ENCODE results near the gene PNPLA3.
A peak's percentile ranks its signal among the peaks of the same experiment; 100 is the strongest.

PNPLA3 gene

GRCh38 chr22:43990044-43990443 is 66.4 kb downstream of the PNPLA3 start:
- no peak for DNase-seq (ENCODE audit: low read depth in 2 of 3, low spot score in 2 of 3)

DNA sequence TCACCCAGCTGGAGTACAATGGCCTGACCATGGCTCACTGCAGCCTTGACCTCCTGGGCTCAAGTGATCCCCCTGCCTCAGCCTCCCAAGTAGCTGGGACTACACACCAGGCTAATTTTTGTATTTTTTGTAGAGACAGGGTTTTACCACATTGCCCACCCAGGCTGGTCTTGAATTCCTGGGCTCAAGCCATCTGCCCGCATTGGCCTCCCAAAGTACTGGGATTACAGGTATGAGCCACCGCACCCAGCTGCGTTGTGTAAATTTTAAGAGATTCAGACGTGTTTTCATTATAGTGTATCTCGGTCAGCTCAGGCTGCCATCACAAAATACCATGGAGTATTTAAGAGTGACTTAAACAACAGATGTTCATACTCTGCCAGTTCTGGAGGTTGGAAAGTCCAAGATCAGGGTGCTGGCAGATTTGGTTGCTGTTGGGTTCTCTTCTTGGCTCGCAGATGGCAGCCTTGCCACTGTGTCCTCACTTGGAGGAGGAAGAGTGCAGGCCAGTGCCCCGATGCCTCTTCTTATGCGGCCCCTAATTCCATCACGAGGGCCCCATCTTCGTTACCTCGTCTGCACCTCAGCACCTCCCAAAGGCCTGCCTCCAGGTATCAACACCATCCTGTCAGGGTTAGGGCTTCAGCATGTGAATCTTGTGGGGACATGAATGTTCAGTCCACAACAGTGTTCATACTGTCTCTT is 67.9 kb downstream of the PNPLA3 start:
- DNase-seq (ENCODE audit: low read depth in 2 of 3, low spot score in 2 of 3) = no peak

DNA sequence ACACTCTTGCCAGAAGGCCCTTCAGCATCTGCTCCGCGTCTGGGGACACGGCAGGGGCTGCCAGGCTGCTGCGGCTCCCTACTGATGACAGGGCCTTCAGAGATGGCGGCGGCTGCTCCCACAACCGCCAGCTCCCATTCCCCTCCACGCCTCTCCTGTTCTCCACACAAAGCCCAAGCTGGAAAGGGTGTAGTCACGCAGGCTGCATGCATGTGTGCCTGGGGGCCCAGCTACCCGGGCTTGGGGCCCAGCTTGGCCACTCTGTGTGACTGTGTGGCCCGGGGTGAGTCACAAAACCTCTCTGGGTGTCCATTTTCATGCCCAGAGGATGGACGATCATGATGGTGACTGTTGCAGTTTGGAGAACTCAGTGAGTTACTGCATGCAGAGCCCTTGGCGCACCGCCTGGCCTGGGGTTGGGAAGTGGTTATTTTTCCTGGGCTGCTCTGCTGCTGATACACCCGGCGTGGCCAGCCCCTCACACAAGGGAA is 68.8 kb downstream of the PNPLA3 start:
- no peak for DNase-seq (ENCODE audit: low read depth in 2 of 3, low spot score in 2 of 3)

DNA sequence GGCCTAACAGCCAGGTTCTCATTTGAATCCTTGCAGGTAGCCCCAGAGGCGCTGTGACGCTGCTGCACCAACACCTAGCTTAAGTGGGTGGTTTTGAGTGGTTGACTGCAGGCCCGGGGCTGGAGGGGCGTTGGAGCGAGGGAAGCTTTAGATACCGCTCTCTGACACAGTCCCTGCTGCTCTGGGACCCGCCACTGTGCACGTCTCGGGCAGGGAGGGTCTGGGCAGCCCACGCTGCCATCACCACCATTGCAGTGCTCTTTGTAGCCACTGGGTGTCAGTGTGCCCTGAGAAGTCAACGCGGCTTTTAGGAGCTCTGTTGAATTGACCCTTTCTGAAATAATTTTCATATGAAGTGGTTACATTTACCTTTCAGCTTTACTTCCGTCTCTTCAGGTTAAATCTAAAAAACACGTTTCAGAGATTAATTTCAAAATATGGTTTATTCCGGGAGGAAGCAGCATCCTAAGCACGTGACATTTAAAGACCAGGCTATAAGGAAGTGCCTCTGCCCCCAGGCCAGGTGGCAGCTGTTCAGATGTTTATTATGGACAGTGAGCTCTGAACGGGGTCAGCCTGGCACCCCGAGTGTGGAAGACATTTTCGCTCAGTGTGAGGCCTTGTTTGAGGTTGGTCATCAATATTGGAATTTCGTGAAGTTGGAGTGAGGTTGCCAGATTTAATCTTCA is 69.6 kb downstream of the PNPLA3 start:
- DNase-seq (ENCODE audit: low read depth in 2 of 3, low spot score in 2 of 3) = peak in 1 of 3 experiments; percentile 30

- no peak for DNase-seq (ENCODE audit: low read depth in 2 of 3, low spot score in 2 of 3)
Measured at GRCh38 chr22:43994006-43994405, 70.4 kb downstream of the PNPLA3 start.

DNA sequence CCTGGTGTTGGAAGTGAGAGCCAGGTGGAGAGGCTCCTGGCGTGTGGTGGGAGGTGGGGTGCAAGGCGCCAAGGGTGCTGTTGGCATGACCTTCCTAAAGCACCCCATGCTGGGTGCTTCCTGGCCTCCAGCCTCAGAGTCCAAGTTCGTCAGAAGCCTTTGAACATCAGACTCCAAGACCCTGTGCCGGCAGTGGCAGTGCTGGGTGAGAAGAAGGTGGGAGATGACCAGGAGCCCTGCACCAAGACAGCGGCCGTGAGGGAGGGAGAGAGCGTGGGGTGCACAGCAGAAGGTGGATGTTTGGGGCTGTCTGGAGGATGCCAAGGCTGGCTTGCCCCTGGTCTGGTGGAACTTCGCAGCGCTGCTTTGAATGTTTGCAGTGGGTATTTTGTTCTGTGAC is 70.8 kb downstream of the PNPLA3 start:
- no peak for DNase-seq (ENCODE audit: low read depth in 2 of 3, low spot score in 2 of 3)

- no peak for DNase-seq (ENCODE audit: low read depth in 2 of 3, low spot score in 2 of 3)
Measured at GRCh38 chr22:43995057-43995685, 71.6 kb downstream of the PNPLA3 start.

DNA sequence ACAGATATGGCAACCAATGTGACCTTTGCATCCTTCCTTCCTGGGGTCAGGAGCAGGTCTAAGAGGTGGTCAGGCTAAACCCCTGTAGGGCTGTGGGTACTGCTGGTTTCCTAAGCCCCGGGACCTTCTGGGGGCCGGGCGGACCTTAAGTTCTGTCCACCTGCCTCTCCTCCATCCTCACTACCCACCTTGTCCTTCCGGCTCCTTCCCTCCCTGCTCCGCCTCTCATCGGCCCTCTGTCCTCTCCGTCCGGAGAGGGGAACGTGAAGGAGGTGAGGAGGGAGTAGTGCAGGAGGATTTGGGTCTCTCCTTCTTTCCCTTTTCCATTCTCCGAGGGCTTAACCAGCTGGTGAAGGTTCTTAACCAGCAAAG is 72.2 kb downstream of the PNPLA3 start:
- peak in 1 of 3 experiments; percentile 5 for DNase-seq (ENCODE audit: low read depth in 2 of 3, low spot score in 2 of 3)

GRCh38 chr22:43996170-43996980 is 72.8 kb downstream of the PNPLA3 start:
- peak; percentile 43 to 50 (median 48) for DNase-seq (ENCODE audit: low read depth in 2 of 3, low spot score in 2 of 3)

DNA sequence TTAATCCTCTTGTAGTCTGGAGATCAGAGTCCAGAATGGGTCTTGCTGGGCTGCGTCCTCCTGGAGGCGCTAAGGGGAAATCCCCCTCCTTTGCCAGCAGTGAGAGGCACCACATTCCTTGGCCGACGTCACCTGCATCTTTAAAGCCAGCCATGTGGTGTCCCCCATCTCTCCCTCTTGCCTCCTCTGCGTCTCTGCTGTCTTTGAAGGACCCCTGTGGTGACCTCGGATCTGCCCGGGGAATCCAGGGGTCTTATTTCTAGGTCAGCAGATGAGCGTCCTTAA is 73.3 kb downstream of the PNPLA3 start:
- DNase-seq (ENCODE audit: low read depth in 2 of 3, low spot score in 2 of 3) = no peak

Measured in activated CD8-positive, alpha-beta memory T cell treated with anti-CD3 and anti-CD28 coated beads for 48 hours (primary cell).